ENCODE results near the gene SORCS2. TPM values are rescaled to one million over a fixed set of nuclear protein-coding genes. Genes with fewer than 3 reads are reported as not detected.

Gene SORCS2
- total and polyA plus RNA-seq, 2 of the 13 experiments (the other 11 are each of a cell fraction or from before 2014, with no cell fraction given), result 0.82 to 1.0 TPM

DNA sequence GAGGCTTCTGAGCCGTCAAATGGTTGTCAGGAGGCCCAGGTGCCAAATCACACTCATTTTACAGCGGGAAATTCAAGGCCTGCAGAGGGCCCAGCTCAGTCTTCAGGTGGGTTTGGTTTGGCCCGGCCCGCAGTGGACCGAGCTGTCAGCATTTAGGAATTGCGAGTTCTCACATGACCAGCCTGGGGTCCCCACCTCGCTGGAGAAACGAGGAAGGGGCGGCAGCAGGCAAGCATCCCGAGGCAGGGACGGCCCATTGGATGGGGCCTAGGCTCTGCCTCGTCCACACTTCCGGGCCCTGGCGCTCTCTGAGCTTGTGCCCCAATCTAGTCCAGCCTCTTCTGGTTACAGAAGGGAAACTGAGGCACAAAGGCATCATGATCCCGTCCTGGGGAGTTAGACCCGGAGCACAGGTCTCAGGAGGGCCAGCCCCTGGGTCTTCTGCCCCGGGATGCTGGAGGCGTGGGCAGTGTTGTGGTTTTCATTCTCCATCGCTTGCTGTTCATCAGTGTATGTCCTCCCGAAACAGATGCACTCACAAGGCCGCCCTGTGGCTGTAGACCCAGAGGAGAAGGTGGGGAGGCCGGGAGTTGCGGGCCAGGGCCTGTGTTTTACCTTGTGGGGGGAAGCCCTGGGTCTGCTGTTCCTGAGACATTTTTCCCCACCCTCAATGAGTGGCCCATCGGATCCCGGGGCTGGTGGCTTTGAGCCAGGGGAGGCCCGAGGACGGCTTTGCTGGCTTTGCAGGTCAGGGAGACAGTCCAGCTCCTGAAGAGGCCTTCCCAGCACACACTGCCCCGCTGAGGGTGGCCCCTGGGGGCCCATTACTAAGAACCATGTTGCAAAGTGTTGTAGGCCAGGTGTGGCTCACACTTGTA is 233.5 kb downstream of the SORCS2 start:
- Histone ChIP-seq H3K79me2 (ENCODE audit: insufficient read depth, low read length) (no peaks in the 10 kb centered on the region), H3K36me3 (replicated peaks in 1 of 2; ENCODE audit: control insufficient read depth in 1 of 2, insufficient read depth in 2 of 2, low read length in 2 of 2) (no peaks in the 10 kb centered on the region), H2AFZ (ENCODE audit: low read length) (no peak overlapping the region), H3K9me3 (ENCODE audit: low read length) (no peaks in the 10 kb centered on the region), H4K20me1 (ENCODE audit: insufficient read depth, low read length) (no peaks in the 10 kb centered on the region), H3K4me1 (ENCODE audit: insufficient read depth, low read length) (peaks cover 9% of the 10 kb centered on the region), H3K9ac (ENCODE audit: insufficient read depth, low read depth, low read length) (no peak overlapping the region), H3K27ac (ENCODE audit: extremely low read length, insufficient read depth, low read length) (no peak overlapping the region), H3K4me3 (replicated peaks in 1 of 3; ENCODE audit: insufficient read depth in 1 of 3, low read depth in 2 of 3, low read length in 3 of 3) (no peak overlapping the region), H3K4me2 (ENCODE audit: low read depth, low read length) (peak overlapping the region; percentile 61), H3K27me3 (ENCODE audit: control insufficient read depth in 1 of 2, insufficient read depth in 2 of 2, low read length in 2 of 2) (peaks cover 14 to 44% of the 10 kb centered on the region in 2 experiments; a peak in 4 of 5 replicates)
- in situ Hi-C loops (cut with HindIII; ENCODE audit: extremely low pct_ligation_motif_present, low pct_unique_long_range_greater_than_20kb) (no loop called here), intact Hi-C loops (cut with micrococcal nuclease; ENCODE audit: unreplicated experiment) (no loop called here)
- WGBS (ENCODE audit: low lambda C conversion rate), result 44% methylated on average over 5 of the region's 28 CpGs
- FAIRE-seq (no peak), DNase-seq (ENCODE audit: low spot score) (no peak), ATAC-seq (no peak)
- TF ChIP-seq, protein P1, sequence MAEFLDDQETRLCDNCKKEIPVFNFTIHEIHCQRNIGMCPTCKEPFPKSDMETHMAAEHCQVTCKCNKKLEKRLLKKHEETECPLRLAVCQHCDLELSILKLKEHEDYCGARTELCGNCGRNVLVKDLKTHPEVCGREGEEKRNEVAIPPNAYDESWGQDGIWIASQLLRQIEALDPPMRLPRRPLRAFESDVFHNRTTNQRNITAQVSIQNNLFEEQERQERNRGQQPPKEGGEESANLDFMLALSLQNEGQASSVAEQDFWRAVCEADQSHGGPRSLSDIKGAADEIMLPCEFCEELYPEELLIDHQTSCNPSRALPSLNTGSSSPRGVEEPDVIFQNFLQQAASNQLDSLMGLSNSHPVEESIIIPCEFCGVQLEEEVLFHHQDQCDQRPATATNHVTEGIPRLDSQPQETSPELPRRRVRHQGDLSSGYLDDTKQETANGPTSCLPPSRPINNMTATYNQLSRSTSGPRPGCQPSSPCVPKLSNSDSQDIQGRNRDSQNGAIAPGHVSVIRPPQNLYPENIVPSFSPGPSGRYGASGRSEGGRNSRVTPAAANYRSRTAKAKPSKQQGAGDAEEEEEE (CRISPR knock-in tag; IDR thresholded peaks at IDR 0.05; ENCODE audit: borderline replicate concordance), result no peak
- no peak for TF ChIP-seq ZNF569 (CRISPR knock-in tag; IDR thresholded peaks at IDR 0.05; ENCODE audit: borderline replicate concordance)
- TF ChIP-seq, protein P2, sequence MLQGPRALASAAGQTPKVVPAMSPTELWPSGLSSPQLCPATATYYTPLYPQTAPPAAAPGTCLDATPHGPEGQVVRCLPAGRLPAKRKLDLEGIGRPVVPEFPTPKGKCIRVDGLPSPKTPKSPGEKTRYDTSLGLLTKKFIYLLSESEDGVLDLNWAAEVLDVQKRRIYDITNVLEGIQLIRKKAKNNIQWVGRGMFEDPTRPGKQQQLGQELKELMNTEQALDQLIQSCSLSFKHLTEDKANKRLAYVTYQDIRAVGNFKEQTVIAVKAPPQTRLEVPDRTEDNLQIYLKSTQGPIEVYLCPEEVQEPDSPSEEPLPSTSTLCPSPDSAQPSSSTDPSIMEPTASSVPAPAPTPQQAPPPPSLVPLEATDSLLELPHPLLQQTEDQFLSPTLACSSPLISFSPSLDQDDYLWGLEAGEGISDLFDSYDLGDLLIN (CRISPR knock-in tag; IDR thresholded peaks at IDR 0.05; ENCODE audit: borderline replicate concordance), result no peak
- TF ChIP-seq, protein P3, sequence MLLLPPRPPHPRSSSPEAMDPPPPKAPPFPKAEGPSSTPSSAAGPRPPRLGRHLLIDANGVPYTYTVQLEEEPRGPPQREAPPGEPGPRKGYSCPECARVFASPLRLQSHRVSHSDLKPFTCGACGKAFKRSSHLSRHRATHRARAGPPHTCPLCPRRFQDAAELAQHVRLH (CRISPR knock-in tag; IDR thresholded peaks at IDR 0.05; ENCODE audit: borderline replicate concordance, low read depth), result no peak
- TF ChIP-seq, protein P4, sequence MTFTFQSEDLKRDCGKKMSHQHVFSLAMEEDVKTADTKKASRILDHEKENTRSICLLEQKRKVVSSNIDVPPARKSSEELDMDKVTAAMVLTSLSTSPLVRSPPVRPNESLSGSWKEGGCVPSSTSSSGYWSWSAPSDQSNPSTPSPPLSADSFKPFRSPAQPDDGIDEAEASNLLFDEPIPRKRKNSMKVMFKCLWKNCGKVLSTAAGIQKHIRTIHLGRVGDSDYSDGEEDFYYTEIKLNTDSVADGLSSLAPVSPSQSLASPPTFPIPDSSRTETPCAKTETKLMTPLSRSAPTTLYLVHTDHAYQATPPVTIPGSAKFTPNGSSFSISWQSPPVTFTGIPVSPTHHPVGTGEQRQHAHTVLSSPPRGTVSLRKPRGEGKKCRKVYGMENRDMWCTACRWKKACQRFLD (CRISPR knock-in tag; IDR thresholded peaks at IDR 0.05; ENCODE audit: borderline replicate concordance), result no peak
- TF ChIP-seq, protein P5, sequence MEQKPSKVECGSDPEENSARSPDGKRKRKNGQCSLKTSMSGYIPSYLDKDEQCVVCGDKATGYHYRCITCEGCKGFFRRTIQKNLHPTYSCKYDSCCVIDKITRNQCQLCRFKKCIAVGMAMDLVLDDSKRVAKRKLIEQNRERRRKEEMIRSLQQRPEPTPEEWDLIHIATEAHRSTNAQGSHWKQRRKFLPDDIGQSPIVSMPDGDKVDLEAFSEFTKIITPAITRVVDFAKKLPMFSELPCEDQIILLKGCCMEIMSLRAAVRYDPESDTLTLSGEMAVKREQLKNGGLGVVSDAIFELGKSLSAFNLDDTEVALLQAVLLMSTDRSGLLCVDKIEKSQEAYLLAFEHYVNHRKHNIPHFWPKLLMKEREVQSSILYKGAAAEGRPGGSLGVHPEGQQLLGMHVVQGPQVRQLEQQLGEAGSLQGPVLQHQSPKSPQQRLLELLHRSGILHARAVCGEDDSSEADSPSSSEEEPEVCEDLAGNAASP (CRISPR knock-in tag; IDR thresholded peaks at IDR 0.05; ENCODE audit: borderline replicate concordance), result no peak
- no peak for TF ChIP-seq ZNF34 (CRISPR knock-in tag; IDR thresholded peaks at IDR 0.05; ENCODE audit: borderline replicate concordance)
- TF ChIP-seq CENPX (CRISPR knock-in tag; IDR thresholded peaks at IDR 0.05), result no peak
- no peak for TF ChIP-seq SKI (IDR thresholded peaks at IDR 0.05; ENCODE audit: partially characterized antibody)
- TF ChIP-seq ZNF790 (CRISPR knock-in tag; IDR thresholded peaks at IDR 0.05; ENCODE audit: borderline replicate concordance), result no peak
- TF ChIP-seq ZNF530 (CRISPR knock-in tag; IDR thresholded peaks at IDR 0.05; ENCODE audit: low read depth), result no peak
- TF ChIP-seq ZNF724P (CRISPR knock-in tag; IDR thresholded peaks at IDR 0.05; ENCODE audit: borderline replicate concordance), result no peak
- BruUV-seq (replicated peaks), result no TSS peak
- ChIA-PET POLR2A (no interaction called here), CTCF (ENCODE audit: low intra/inter-chr PET ratio, low total read pairs) (no interaction called here)
